ENCODE data around the gene ITPR1. TPM values are rescaled to one million over a fixed set of nuclear protein-coding genes. Genes with fewer than 3 reads are reported as not detected.

Gene ITPR1
- total RNA-seq, 1 experiment from 2014 or later: 48.5 TPM

GRCh38 chr3:4506559-4507023 lies 13.4 kb downstream of the ITPR1 start:
- no TSS peak for BruUV-seq (replicated peaks)
- H4K20me1 ChIP-seq (ENCODE audit: low read length): no peaks in the 10 kb centered on the region
- no peaks in the 10 kb centered on the region; the same call in 1 of the 2 replicates for H3K36me3 ChIP-seq (ENCODE audit: low read depth, low read length)
- intact Hi-C loops (cut with micrococcal nuclease): no loop called here
- H3K4me2 ChIP-seq (ENCODE audit: low read length): no peak overlapping the region
- ChIA-PET POLR2A (ENCODE audit: unreplicated experiment) (no interaction called here), CTCF (no interaction called here)
- no peak overlapping the region for H3K4me3 ChIP-seq (ENCODE audit: low read length)
- no peaks in the 10 kb centered on the region for H3K79me2 ChIP-seq (ENCODE audit: low read length)
- TF ChIP-seq EZH2 (IDR thresholded peaks at IDR 0.05; ENCODE audit: low read length, unreplicated experiment) (no peak), EZH2phosphoT487 (IDR thresholded peaks at IDR 0.05; ENCODE audit: borderline replicate concordance, low read length) (no peak), CTCF (conservative IDR thresholded peaks at IDR 0.05; ENCODE audit: low read depth, low read length) (no peak)
- H3K9ac ChIP-seq (ENCODE audit: low read length): no peak overlapping the region
- no peaks in the 10 kb centered on the region for H3K9me3 ChIP-seq (ENCODE audit: low read length)
- H3K27ac ChIP-seq (ENCODE audit: low read length): no peak overlapping the region
- H3K4me1 ChIP-seq (ENCODE audit: insufficient read depth, low read length): no peaks in the 10 kb centered on the region
- no peak overlapping the region for H2AFZ ChIP-seq (ENCODE audit: low read length)
- H3K27me3 ChIP-seq (ENCODE audit: low read length): no peaks in the 10 kb centered on the region
- ATAC-seq (no peak), DNase-seq (no peak)
- no peaks in the 10 kb centered on the region for H3K9me2 ChIP-seq (replicated peaks; ENCODE audit: low read length)
- H3F3A ChIP-seq (ENCODE audit: low read length, unreplicated experiment): no peaks in the 10 kb centered on the region

GRCh38 chr3:4507024-4507596 lies 14.0 kb downstream of the ITPR1 start:
- ChIA-PET POLR2A (ENCODE audit: unreplicated experiment) (no interaction called here), CTCF (no interaction called here)
- Histone ChIP-seq H2AFZ (ENCODE audit: low read length) (no peak overlapping the region), H3K36me3 (ENCODE audit: low read depth, low read length) (no peaks in the 10 kb centered on the region), H3K4me3 (ENCODE audit: low read length) (no peak overlapping the region), H3K27ac (ENCODE audit: low read length) (no peak overlapping the region), H3K9me3 (ENCODE audit: low read length) (no peaks in the 10 kb centered on the region), H3K79me2 (ENCODE audit: low read length) (no peaks in the 10 kb centered on the region), H3K27me3 (ENCODE audit: low read length) (no peaks in the 10 kb centered on the region), H3K9me2 (replicated peaks; ENCODE audit: low read length) (no peaks in the 10 kb centered on the region), H3K9ac (ENCODE audit: low read length) (no peak overlapping the region), H3K4me1 (ENCODE audit: insufficient read depth, low read length) (no peaks in the 10 kb centered on the region), H3K4me2 (ENCODE audit: low read length) (no peak overlapping the region), H4K20me1 (ENCODE audit: low read length) (no peaks in the 10 kb centered on the region), H3F3A (ENCODE audit: low read length, unreplicated experiment) (no peaks in the 10 kb centered on the region)
- intact Hi-C loops (cut with micrococcal nuclease): no loop called here
- DNase-seq (no peak), ATAC-seq (no peak)
- no TSS peak for BruUV-seq (replicated peaks)
- no peak for TF ChIP-seq EZH2 (IDR thresholded peaks at IDR 0.05; ENCODE audit: low read length, unreplicated experiment)

DNA sequence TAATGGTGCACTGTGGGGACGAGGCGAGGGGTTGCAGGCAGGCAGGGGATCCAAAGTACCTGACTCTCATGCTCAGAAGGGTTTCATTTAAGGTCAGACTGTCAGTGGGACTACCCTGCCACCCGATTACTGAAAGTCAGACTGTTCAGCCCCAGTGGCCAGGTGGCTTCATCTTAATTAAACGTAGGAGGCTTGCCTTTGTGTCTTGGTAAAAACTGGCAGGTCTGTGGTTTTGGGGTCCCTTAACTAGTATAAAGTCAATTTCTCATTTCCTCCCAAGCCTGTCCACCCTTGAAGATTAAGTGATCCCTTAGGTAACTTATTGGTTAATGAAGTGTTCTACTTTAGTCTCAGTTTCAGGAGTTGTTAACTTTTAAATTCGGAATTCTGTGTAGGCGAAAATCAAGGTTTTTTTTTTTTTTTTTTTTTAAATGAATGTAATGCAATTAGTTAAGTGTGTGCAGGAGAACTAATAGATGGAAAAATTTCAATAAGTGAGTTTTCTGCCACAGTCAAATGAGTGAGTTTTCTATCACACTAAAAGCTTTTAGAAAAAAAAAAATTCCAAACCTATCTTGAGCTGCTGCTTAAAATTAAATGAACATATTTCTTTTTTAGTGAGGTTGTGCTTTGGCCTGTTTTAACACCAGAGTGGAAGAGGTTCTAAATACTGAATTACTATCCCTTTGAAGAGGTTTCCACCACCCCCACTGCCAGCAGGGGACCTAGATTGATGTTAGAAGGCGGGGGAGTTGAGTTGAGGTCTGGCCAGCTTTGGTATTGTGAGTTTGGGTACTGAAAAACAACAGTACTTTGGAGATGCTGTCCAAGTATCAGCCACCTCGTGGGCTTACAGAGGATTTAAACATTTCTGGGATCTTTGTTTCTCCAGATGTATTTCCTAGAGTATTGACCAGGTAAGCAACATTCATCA lies 15.2 kb downstream of the ITPR1 start:
- Histone ChIP-seq H3K36me3 (ENCODE audit: low read depth, low read length) (no peaks in the 10 kb centered on the region), H3K4me1 (ENCODE audit: insufficient read depth, low read length) (no peaks in the 10 kb centered on the region), H3K9me3 (ENCODE audit: low read length) (no peaks in the 10 kb centered on the region), H2AFZ (ENCODE audit: low read length) (no peak overlapping the region), H3K4me2 (ENCODE audit: low read length) (no peak overlapping the region), H3K27ac (ENCODE audit: low read length) (no peak overlapping the region), H3K4me3 (ENCODE audit: low read length) (no peak overlapping the region), H3K27me3 (ENCODE audit: low read length) (no peaks in the 10 kb centered on the region), H3K79me2 (ENCODE audit: low read length) (no peaks in the 10 kb centered on the region), H3K9ac (ENCODE audit: low read length) (no peak overlapping the region), H4K20me1 (ENCODE audit: low read length) (no peaks in the 10 kb centered on the region), H3K9me2 (replicated peaks; ENCODE audit: low read length) (no peaks in the 10 kb centered on the region), H3F3A (ENCODE audit: low read length, unreplicated experiment) (no peaks in the 10 kb centered on the region)
- no TSS peak for BruUV-seq (replicated peaks)
- DNase-seq (no peak), ATAC-seq (no peak)
- intact Hi-C loops (cut with micrococcal nuclease): no loop called here
- ChIA-PET POLR2A (ENCODE audit: unreplicated experiment) (no interaction called here), CTCF (interaction anchor here (0.6 kb wide), 1 partner anchor 125 kb away, joined by 4 read pairs; no protein-coding TSS in a partner anchor)
- no peak for TF ChIP-seq EZH2 (IDR thresholded peaks at IDR 0.05; ENCODE audit: low read length, unreplicated experiment)
- TF ChIP-seq EZH2phosphoT487 (IDR thresholded peaks at IDR 0.05; ENCODE audit: borderline replicate concordance, low read length): no peak
- no peak for TF ChIP-seq CTCF (conservative IDR thresholded peaks at IDR 0.05; ENCODE audit: low read depth, low read length)
